ENCODE data around the gene ZC3H10. TPM values are rescaled to one million over a fixed set of nuclear protein-coding genes. Genes with fewer than 3 reads are reported as not detected.
"Not testable (repeated sequence)": the region's sequence is repeated elsewhere in the genome, so short reads cannot be mapped to it uniquely, and the experiment has no call there.

Gene ZC3H10, protein sequence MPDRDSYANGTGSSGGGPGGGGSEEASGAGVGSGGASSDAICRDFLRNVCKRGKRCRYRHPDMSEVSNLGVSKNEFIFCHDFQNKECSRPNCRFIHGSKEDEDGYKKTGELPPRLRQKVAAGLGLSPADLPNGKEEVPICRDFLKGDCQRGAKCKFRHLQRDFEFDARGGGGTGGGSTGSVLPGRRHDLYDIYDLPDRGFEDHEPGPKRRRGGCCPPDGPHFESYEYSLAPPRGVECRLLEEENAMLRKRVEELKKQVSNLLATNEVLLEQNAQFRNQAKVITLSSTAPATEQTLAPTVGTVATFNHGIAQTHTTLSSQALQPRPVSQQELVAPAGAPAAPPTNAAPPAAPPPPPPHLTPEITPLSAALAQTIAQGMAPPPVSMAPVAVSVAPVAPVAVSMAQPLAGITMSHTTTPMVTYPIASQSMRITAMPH
- total RNA-seq: 1.8 and 2.7 TPM in 2 replicates

DNA sequence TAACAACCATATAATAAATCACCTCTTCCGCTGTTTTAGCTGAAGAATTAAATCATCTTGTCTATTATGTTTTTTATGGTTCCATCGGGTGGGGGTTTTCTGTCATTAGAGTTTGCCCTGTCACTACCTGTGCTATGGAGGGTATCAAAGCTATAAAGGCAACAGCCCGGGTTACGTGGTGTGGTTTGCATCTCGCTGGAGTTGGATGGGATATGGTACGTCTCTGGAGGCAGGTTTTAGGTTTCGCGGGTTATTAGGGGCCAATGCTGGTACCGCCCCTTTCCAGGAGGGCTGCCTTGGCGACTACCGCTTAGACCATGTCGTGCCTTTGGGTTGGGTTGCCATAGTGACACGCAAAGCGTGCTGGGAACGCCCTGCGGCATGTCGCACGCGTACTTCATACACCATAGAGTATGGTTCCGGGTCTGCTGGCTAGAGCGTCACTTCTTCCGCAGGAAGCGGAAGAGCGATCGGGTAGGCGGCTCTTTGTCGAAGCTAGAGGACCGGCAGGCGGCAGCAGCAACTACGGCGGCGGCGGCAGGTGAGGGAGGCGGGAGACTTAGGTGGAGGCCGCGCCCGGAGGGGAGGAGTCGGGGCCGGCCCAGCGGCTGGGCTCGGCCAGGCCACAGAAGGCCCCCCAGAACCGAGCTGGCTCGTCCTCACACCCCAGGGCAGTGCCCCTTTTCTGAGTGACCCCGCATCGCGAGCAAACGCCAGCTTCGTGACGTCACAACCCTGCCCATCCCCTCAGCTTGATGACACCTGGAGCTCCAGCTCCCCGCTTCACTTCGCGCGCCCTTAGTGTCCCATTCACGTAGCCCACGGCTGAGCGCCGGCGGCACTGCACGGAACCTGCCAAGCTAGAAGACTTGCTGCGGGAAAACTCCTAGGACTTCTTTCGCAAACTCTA, at the start of gene ZC3H10:
Gene ZC3H10 (plus strand): TSS at position 489 of the 910 bp plus-strand sequence. CDS start 2,297 bp downstream, outside the sequence.
- DNase-seq (ENCODE audit: low read depth): peak; percentile 93
- TF ChIP-seq, protein P1, sequence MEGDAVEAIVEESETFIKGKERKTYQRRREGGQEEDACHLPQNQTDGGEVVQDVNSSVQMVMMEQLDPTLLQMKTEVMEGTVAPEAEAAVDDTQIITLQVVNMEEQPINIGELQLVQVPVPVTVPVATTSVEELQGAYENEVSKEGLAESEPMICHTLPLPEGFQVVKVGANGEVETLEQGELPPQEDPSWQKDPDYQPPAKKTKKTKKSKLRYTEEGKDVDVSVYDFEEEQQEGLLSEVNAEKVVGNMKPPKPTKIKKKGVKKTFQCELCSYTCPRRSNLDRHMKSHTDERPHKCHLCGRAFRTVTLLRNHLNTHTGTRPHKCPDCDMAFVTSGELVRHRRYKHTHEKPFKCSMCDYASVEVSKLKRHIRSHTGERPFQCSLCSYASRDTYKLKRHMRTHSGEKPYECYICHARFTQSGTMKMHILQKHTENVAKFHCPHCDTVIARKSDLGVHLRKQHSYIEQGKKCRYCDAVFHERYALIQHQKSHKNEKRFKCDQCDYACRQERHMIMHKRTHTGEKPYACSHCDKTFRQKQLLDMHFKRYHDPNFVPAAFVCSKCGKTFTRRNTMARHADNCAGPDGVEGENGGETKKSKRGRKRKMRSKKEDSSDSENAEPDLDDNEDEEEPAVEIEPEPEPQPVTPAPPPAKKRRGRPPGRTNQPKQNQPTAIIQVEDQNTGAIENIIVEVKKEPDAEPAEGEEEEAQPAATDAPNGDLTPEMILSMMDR (conservative IDR thresholded peaks at IDR 0.05; ENCODE audit: low read depth, low read length): peak; percentile 51
- H3K4me3 ChIP-seq (ENCODE audit: low read depth, low read length): peak within 1 kb of the TSS; percentile 73

DNA sequence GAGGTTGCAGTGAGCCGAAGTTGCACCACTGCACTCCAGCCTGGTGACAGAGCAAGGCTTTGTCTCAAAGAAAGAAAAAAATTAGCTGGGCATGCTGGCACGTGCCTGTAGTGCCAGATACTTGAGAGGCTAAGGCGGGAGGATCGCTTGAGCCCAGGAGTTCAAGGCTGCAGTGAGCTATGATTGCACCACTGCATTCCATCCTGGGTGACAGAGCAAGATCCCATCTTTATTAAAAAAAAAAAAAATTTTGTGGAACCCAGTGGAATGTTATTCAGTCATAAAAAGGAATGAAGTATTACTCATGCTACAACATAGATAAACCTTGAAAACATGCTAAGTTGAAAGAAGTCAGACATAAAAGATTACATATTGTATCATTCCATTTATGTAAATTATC, 46.4 kb upstream of the ZC3H10 start:
- TF ChIP-seq, protein P1 (conservative IDR thresholded peaks at IDR 0.05; ENCODE audit: low read depth, low read length): no peak
- H3K4me3 ChIP-seq (ENCODE audit: low read depth, low read length): no peak overlapping the region
- no peak for DNase-seq (ENCODE audit: low read depth)

- no peak overlapping the region for H3K4me3 ChIP-seq (ENCODE audit: low read depth, low read length)
- TF ChIP-seq, protein P1 (conservative IDR thresholded peaks at IDR 0.05; ENCODE audit: low read depth, low read length): no peak
- DNase-seq (ENCODE audit: low read depth): no peak
Measured at GRCh38 chr12:56074396-56074795, 43.7 kb upstream of the ZC3H10 start.

GRCh38 chr12:56077966-56078365, 40.1 kb upstream of the ZC3H10 start:
- H3K4me3 ChIP-seq (ENCODE audit: low read depth, low read length); DNase-seq (ENCODE audit: low read depth): not testable (repeated sequence)

DNA sequence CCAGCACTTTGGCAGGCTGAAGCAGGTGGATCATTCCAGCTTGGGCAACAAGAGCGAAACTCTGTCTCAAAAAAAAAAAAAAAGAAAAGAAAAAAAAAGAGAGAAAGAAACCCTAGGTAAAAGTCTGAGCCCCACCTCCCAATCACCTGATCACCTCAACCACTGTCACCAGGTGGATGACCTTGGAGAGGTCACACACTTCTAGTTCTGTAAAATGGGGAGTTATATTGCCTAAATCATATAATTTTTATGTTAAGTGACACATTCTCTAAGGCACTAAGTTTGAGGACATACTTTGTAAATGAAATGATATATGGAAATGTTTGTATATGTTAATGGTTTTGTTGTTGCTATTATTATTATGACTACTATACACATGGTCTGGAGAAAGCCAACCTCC, 39.6 kb upstream of the ZC3H10 start:
- no peak for DNase-seq (ENCODE audit: low read depth)
- TF ChIP-seq, protein P1 (conservative IDR thresholded peaks at IDR 0.05; ENCODE audit: low read depth, low read length): no peak
- H3K4me3 ChIP-seq (ENCODE audit: low read depth, low read length): no peak overlapping the region

DNA sequence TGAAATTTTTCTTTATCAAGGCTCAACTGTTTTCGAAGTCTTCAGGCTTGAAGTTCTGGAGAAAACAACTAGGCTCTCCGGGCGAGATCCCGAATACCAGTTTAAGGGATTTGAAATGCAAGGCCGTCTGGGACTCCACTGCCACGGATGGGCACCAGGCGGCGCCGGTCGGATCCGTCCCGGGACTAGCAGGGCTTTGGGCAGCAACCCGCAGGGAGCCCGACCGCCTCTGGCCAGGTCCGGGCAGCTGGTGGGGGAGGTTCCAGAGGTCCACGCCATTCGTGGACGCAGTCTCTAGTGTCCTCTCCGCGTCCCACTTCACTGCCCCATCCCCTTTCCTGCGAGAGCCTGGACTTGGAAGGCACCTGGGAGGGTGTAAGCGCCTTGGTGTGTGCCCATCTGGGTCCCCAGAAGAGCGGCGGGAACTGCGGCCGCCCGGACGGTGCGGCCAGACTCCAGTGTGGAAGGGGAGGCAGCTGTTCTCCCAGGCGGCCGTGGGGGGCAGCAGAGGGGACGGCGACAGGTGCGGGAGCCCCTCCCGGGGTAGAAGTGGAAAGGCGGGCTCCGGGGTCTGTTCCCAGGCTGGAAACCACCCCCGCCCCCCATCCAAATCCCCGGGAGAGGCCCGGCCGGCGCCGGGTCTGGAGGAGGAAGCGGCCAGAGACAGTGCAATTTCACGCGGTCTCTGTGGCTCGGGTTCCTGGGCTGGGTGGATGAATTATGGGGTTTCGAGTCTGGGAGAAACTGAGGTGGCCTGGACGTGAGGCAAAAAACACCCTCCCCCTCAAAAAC, 38.9 kb upstream of the ZC3H10 start:
- TF ChIP-seq, protein P1 (conservative IDR thresholded peaks at IDR 0.05; ENCODE audit: low read depth, low read length): peak; percentile 77
- H3K4me3 ChIP-seq (ENCODE audit: low read depth, low read length): peak overlapping the region; percentile 85
- DNase-seq (ENCODE audit: low read depth): no peak

All from epithelial cell of proximal tubule (primary cell).